Measurements from ENCODE around the gene CLEC6A. TPM values are rescaled to one million over a fixed set of nuclear protein-coding genes. Genes with fewer than 3 reads are reported as not detected.

The CLEC6A gene
- total RNA-seq, 1 experiment from 2014 or later = not detected

DNA sequence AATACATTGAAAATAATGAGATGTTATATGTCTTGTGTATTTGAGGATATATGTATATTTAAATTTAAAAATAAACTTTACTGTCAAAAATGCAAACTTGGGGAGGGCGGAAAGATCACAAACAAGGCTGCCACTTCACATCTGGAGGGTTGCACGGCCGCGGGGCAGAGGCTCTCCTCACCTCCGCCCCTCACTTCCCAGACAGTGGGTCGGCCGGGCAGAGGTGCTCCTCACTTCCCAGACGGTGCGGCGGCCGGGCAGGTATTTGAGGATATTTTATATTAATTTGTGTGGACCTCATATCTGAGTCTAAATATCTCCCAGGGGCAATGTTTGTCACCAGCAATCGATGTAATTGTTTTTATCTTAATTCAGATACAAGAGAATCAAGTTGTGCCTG lies 3.7 kb upstream of the CLEC6A start:
- no peaks in the 10 kb centered on the region for H4K20me1 ChIP-seq (ENCODE audit: insufficient read depth)
- H3K9me3 ChIP-seq (ENCODE audit: insufficient read depth, low read depth) = no peaks in the 10 kb centered on the region
- H3F3A ChIP-seq (ENCODE audit: insufficient read depth, low read depth) = no peaks in the 10 kb centered on the region
- POLR2A ChIA-PET (ENCODE audit: unreplicated experiment) = no interaction called here
- TF ChIP-seq, protein P1, sequence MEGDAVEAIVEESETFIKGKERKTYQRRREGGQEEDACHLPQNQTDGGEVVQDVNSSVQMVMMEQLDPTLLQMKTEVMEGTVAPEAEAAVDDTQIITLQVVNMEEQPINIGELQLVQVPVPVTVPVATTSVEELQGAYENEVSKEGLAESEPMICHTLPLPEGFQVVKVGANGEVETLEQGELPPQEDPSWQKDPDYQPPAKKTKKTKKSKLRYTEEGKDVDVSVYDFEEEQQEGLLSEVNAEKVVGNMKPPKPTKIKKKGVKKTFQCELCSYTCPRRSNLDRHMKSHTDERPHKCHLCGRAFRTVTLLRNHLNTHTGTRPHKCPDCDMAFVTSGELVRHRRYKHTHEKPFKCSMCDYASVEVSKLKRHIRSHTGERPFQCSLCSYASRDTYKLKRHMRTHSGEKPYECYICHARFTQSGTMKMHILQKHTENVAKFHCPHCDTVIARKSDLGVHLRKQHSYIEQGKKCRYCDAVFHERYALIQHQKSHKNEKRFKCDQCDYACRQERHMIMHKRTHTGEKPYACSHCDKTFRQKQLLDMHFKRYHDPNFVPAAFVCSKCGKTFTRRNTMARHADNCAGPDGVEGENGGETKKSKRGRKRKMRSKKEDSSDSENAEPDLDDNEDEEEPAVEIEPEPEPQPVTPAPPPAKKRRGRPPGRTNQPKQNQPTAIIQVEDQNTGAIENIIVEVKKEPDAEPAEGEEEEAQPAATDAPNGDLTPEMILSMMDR (conservative IDR thresholded peaks at IDR 0.05) = no peak
- no peak for TF ChIP-seq EZH2 (IDR thresholded peaks at IDR 0.05; ENCODE audit: low read depth)
- H3K9me2 ChIP-seq (ENCODE audit: insufficient read depth) = no peaks in the 10 kb centered on the region
- BruUV-seq (replicated peaks) = no TSS peak
- H3K4me3 ChIP-seq = no peak overlapping the region
- CTCF ChIA-PET = interaction anchor here (0.6 kb wide), 1 partner anchor 621 kb away, joined by 6 read pairs; no protein-coding TSS in a partner anchor
- H3K4me1 ChIP-seq (replicated peaks; ENCODE audit: insufficient read depth) = no peaks in the 10 kb centered on the region
- H3K79me2 ChIP-seq (ENCODE audit: low read depth) = no peaks in the 10 kb centered on the region
- H3K36me3 ChIP-seq (ENCODE audit: low read depth) = no peaks in the 10 kb centered on the region
- no peak for DNase-seq
- H2AFZ ChIP-seq = no peak overlapping the region
- intact Hi-C loops (cut with micrococcal nuclease; ENCODE audit: unreplicated experiment) = no loop called here
- no peak overlapping the region for H3K27ac ChIP-seq
- peaks cover 5% of the 10 kb centered on the region; the same call in 1 of the 2 replicates for H3K27me3 ChIP-seq (ENCODE audit: insufficient read depth, low read depth)
- H3K4me2 ChIP-seq = no peak overlapping the region

- Histone ChIP-seq H3K79me2 (ENCODE audit: low read depth) (no peaks in the 10 kb centered on the region), H3K4me2 (no peak overlapping the region), H3K27ac (no peak overlapping the region), H3K27me3 (ENCODE audit: insufficient read depth, low read depth) (peaks cover 5% of the 10 kb centered on the region; the same call in 1 of the 2 replicates), H3K36me3 (ENCODE audit: low read depth) (no peaks in the 10 kb centered on the region), H4K20me1 (ENCODE audit: insufficient read depth) (no peaks in the 10 kb centered on the region), H3K4me1 (replicated peaks; ENCODE audit: insufficient read depth) (no peaks in the 10 kb centered on the region), H3K9me2 (ENCODE audit: insufficient read depth) (no peaks in the 10 kb centered on the region), H3F3A (ENCODE audit: insufficient read depth, low read depth) (no peaks in the 10 kb centered on the region), H3K4me3 (no peak overlapping the region), H2AFZ (no peak overlapping the region), H3K9me3 (ENCODE audit: insufficient read depth, low read depth) (no peaks in the 10 kb centered on the region)
- ChIA-PET POLR2A (ENCODE audit: unreplicated experiment) (no interaction called here), CTCF (no interaction called here)
- intact Hi-C loops (cut with micrococcal nuclease; ENCODE audit: unreplicated experiment) = no loop called here
- DNase-seq = no peak
- no peak for TF ChIP-seq EZH2 (IDR thresholded peaks at IDR 0.05; ENCODE audit: low read depth)
- TF ChIP-seq, protein P1 (conservative IDR thresholded peaks at IDR 0.05) = no peak
- no TSS peak for BruUV-seq (replicated peaks)
These were observed 2.7 kb upstream of the CLEC6A start for GRCh38 chr12:8453021-8453513.

DNA sequence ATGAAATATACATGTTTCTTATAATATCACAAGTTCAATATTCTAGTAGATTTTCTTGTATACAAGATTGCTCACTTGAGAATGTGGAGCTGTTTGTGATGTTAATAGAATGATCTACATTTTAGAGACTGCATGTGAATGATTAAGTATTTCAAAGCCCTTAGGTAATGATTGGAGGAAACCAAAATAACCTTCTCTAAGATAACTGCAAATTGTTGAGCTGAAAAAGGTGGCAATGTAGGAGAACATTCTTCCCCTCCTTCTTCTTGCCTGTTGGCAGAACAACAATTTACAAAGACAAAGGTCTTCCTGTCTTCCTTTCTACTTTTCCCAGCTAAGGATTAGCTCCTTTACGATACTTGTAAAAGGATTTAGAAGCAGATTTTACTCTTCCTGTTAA lies 2.0 kb upstream of the CLEC6A start:
- CTCF ChIA-PET = no interaction called here
- no peak for TF ChIP-seq EZH2 (IDR thresholded peaks at IDR 0.05; ENCODE audit: low read depth)
- TF ChIP-seq, protein P1 (conservative IDR thresholded peaks at IDR 0.05) = no peak

More for the DNA sequence above, 2.0 kb upstream of the CLEC6A start:
- Histone ChIP-seq H3K4me3 (no peak overlapping the region), H4K20me1 (ENCODE audit: insufficient read depth) (no peaks in the 10 kb centered on the region), H3K36me3 (ENCODE audit: low read depth) (no peaks in the 10 kb centered on the region), H3K27ac (no peak overlapping the region), H3F3A (ENCODE audit: insufficient read depth, low read depth) (no peaks in the 10 kb centered on the region), H3K27me3 (ENCODE audit: insufficient read depth, low read depth) (peaks cover 5% of the 10 kb centered on the region; the same call in 1 of the 2 replicates), H3K79me2 (ENCODE audit: low read depth) (no peaks in the 10 kb centered on the region), H3K9me2 (ENCODE audit: insufficient read depth) (no peaks in the 10 kb centered on the region), H3K9me3 (ENCODE audit: insufficient read depth, low read depth) (no peaks in the 10 kb centered on the region), H2AFZ (0 out of 2 replicates have a peak overlapping the region, but pooled peaks have one; percentile 29), H3K4me2 (no peak overlapping the region), H3K4me1 (replicated peaks; ENCODE audit: insufficient read depth) (no peaks in the 10 kb centered on the region)
- POLR2A ChIA-PET (ENCODE audit: unreplicated experiment) = no interaction called here
- intact Hi-C loops (cut with micrococcal nuclease; ENCODE audit: unreplicated experiment) = no loop called here
- no TSS peak for BruUV-seq (replicated peaks)
- DNase-seq = no peak

All from PC-9 (cell line).